ENCODE data around the gene PCSK1N.

GRCh38 chrX:48814722-48815121 lies 20.7 kb downstream of the PCSK1N start:
- TF ChIP-seq, protein P1, sequence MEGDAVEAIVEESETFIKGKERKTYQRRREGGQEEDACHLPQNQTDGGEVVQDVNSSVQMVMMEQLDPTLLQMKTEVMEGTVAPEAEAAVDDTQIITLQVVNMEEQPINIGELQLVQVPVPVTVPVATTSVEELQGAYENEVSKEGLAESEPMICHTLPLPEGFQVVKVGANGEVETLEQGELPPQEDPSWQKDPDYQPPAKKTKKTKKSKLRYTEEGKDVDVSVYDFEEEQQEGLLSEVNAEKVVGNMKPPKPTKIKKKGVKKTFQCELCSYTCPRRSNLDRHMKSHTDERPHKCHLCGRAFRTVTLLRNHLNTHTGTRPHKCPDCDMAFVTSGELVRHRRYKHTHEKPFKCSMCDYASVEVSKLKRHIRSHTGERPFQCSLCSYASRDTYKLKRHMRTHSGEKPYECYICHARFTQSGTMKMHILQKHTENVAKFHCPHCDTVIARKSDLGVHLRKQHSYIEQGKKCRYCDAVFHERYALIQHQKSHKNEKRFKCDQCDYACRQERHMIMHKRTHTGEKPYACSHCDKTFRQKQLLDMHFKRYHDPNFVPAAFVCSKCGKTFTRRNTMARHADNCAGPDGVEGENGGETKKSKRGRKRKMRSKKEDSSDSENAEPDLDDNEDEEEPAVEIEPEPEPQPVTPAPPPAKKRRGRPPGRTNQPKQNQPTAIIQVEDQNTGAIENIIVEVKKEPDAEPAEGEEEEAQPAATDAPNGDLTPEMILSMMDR (IDR thresholded peaks at IDR 0.05), result no peak
- no peak for TF ChIP-seq POLR2A (IDR thresholded peaks at IDR 0.05)

Data from right lobe of liver (tissue), 4 donors.